GM10266 (cell line): ENCODE measurements around the gene INTS7.

Source experiments
- DNase-seq: peaks from one replicate; pipeline ENCODE4 v3.0.0; 2012; ENCODE audit errors: extremely low spot score
- CTCF ChIP-seq: IDR thresholded peaks from 2 replicates; pipeline ENCODE4 v1.5.1; 2012; ENCODE audit warnings: mild to moderate bottlenecking, low read depth; ENCODE audit not compliant: control insufficient read depth, insufficient read depth; ENCODE audit errors: missing control alignments

INTS7 gene

GRCh38 chr1:211910913-211911485 lies 124.4 kb downstream of the INTS7 start:
- no peak for TF ChIP-seq CTCF
- no peak for DNase-seq

- no peak for TF ChIP-seq CTCF
- DNase-seq = no peak
Observed at GRCh38 chr1:211910113-211910884, 125.1 kb downstream of the INTS7 start.

- no peak for TF ChIP-seq CTCF
- DNase-seq = no peak
Observed at GRCh38 chr1:211909395-211909794, 126.0 kb downstream of the INTS7 start.

- no peak for TF ChIP-seq CTCF
- no peak for DNase-seq
Observed at GRCh38 chr1:211908951-211909350, 126.4 kb downstream of the INTS7 start.

GRCh38 chr1:211908453-211908852 lies 126.9 kb downstream of the INTS7 start:
- TF ChIP-seq CTCF = no peak
- DNase-seq = no peak

GRCh38 chr1:211903490-211904245 lies 131.7 kb downstream of the INTS7 start:
- no peak for DNase-seq
- TF ChIP-seq CTCF = no peak

GRCh38 chr1:211902624-211903291 lies 132.6 kb downstream of the INTS7 start:
- no peak for DNase-seq
- no peak for TF ChIP-seq CTCF
